Neural cell (in vitro differentiated cells): Measurements from ENCODE around the gene COX7B. TPM values are rescaled to one million over a fixed set of nuclear protein-coding genes. Genes with fewer than 3 reads are reported as not detected.

Source experiments
- H2AFZ ChIP-seq: fragments of 200-600, 300-800 bp; sonication (generic), shearing (Covaris generic); 2 replicates; pipeline ENCODE4 v1.6.0; 2014; ENCODE audit warnings: low read depth, mild to moderate bottlenecking, antibody characterized with exemption, low read length, moderate library complexity
- H3F3A ChIP-seq: fragments of 200-600 bp; shearing (Covaris generic); 2 replicates; pipeline ENCODE4 v1.6.1; 2016; ENCODE audit warnings: mild to moderate bottlenecking, moderate library complexity, mixed read lengths, antibody characterized with exemption, low read length; ENCODE audit not compliant: insufficient read depth, poor library complexity, severe bottlenecking
- H3K27ac ChIP-seq: fragments of 200-600, 300-800 bp; sonication (generic), shearing (Covaris generic); 2 replicates; pipeline ENCODE4 v1.5.1; 2014; ENCODE audit warnings: mild to moderate bottlenecking, low read length, moderate library complexity
- H3K27me3 ChIP-seq: fragments of 300-800, 200-600 bp; sonication (generic), shearing (Covaris generic); 2 replicates; pipeline ENCODE4 v1.6.0; 2014; ENCODE audit warnings: mild to moderate bottlenecking, low read depth, low read length, moderate library complexity; ENCODE audit not compliant: insufficient read depth
- H3K36me3 ChIP-seq: fragments of 300-800, 200-600 bp; sonication (generic), shearing (Covaris generic); 2 replicates; pipeline ENCODE4 v1.5.1; 2014; ENCODE audit warnings: mild to moderate bottlenecking, antibody characterized with exemption, low read length, moderate library complexity; ENCODE audit not compliant: insufficient read depth
- H3K4me2 ChIP-seq: fragments of 300-800, 200-600 bp; sonication (generic), shearing (Covaris generic); 2 replicates; pipeline ENCODE4 v1.6.0; 2014; ENCODE audit warnings: mild to moderate bottlenecking, low read length
- H3K4me3 ChIP-seq: fragments of 300-800, 200-600 bp; sonication (generic), shearing (Covaris generic); 2 replicates; pipeline ENCODE4 v1.5.1; 2014; ENCODE audit warnings: mild to moderate bottlenecking, low read length, moderate library complexity
- H3K79me2 ChIP-seq: fragments of 200-600 bp; shearing (Covaris generic); replicated peaks from 2 replicates; pipeline ENCODE4 v1.6.0; 2014; ENCODE audit warnings: mild to moderate bottlenecking, low read length, moderate library complexity; ENCODE audit not compliant: insufficient read depth
- H3K9ac ChIP-seq: fragments of 300-800, 200-600 bp; sonication (generic), shearing (Covaris generic); 2 replicates; pipeline ENCODE4 v1.6.1; 2016; ENCODE audit warnings: mild to moderate bottlenecking, low read length, mixed read lengths
- H3K9me2 ChIP-seq: fragments of 200-600 bp; shearing (Covaris generic); 2 replicates; pipeline ENCODE4 v1.6.1; 2016; ENCODE audit warnings: mild to moderate bottlenecking, low read length, mixed read lengths; ENCODE audit not compliant: insufficient read depth
- H3K9me3 ChIP-seq: fragments of 200-600, 300-800 bp; sonication (generic), shearing (Covaris generic); 2 replicates; pipeline ENCODE4 v1.6.1; 2016; ENCODE audit warnings: mild to moderate bottlenecking, mixed run types, low read length, moderate library complexity, mixed read lengths
- H4K20me1 ChIP-seq: fragments of 200-600 bp; shearing (Covaris generic); 2 replicates; pipeline ENCODE4 v1.6.1; 2016; ENCODE audit warnings: mild to moderate bottlenecking, mixed run types; ENCODE audit not compliant: insufficient read depth
- CTCF ChIP-seq: fragments of 450-650 bp; IDR thresholded peaks from 2 replicates; pipeline ENCODE4 v1.5.1; 2014; ENCODE audit warnings: antibody characterized with exemption, mild to moderate bottlenecking, moderate library complexity; ENCODE audit not compliant: poor library complexity, severe bottlenecking
- EP300 ChIP-seq: fragments of 450-650 bp; conservative IDR thresholded peaks from 2 replicates; pipeline ENCODE4 v1.6.1; 2014; ENCODE audit warnings: antibody characterized with exemption, mild to moderate bottlenecking, moderate library complexity; ENCODE audit not compliant: poor library complexity, severe bottlenecking
- EZH2 ChIP-seq: fragments of 200-600, 300-800 bp; shearing (Covaris generic), sonication (generic); IDR thresholded peaks from 2 replicates; pipeline ENCODE4 v1.6.1; 2014; ENCODE audit warnings: antibody characterized with exemption, low read length, borderline replicate concordance, mild to moderate bottlenecking; ENCODE audit not compliant: insufficient read depth, poor library complexity, severe bottlenecking
- MXI1 ChIP-seq: fragments of 450-650 bp; conservative IDR thresholded peaks from 2 replicates; pipeline ENCODE4 v1.6.1; 2014; ENCODE audit warnings: antibody characterized with exemption, mild to moderate bottlenecking; ENCODE audit not compliant: poor library complexity, severe bottlenecking
- POLR2AphosphoS5 ChIP-seq: IDR thresholded peaks from 2 replicates; pipeline ENCODE4 v1.6.1; 2012
- RAD21 ChIP-seq: fragments of 450-650 bp; conservative IDR thresholded peaks from 2 replicates; pipeline ENCODE4 v1.6.1; 2014; ENCODE audit warnings: antibody characterized with exemption, mild to moderate bottlenecking, moderate library complexity
- REST ChIP-seq: IDR thresholded peaks from 2 replicates; pipeline ENCODE4 v1.6.1; 2012; ENCODE audit warnings: borderline replicate concordance
- SMC3 ChIP-seq: fragments of 450-650 bp; conservative IDR thresholded peaks from 2 replicates; pipeline ENCODE4 v1.6.1; 2014; ENCODE audit warnings: antibody characterized with exemption, mild to moderate bottlenecking, moderate library complexity; ENCODE audit not compliant: poor library complexity
- TAF1 ChIP-seq: IDR thresholded peaks from 2 replicates; pipeline ENCODE4 v1.6.1; 2012; ENCODE audit warnings: low read depth
- polyA plus RNA-seq: library from polyadenylated mRNA; depleted of rRNA; stranded (reverse); fragments of >200 nt; gene quantifications from 2 replicates; pipeline ENCODE4 v1.2.3, GENCODE V29; 2014

The COX7B gene
- polyA plus RNA-seq, 1 donor from 2014 or later, result 1,191 TPM

GRCh38 chrX:77894921-77895886, 4.1 kb upstream of the COX7B start, which contains the start of gene MAGT1:
Gene MAGT1 (minus strand): TSS chrX:77895435. CDS start chrX:77895410, 25 bp downstream.
- Histone ChIP-seq H4K20me1 (no peaks in the 10 kb centered on the region), H2AFZ (peak within 1 kb of the TSS; percentile 52), H3F3A (no peaks in the 10 kb centered on the region), H3K4me3 (peak within 1 kb of the TSS; percentile 79), H3K4me2 (peak within 1 kb of the TSS; percentile 62), H3K36me3 (no peaks in the 10 kb centered on the region), H3K27ac (peak within 1 kb of the TSS; percentile 83), H3K9me2 (no peaks in the 10 kb centered on the region), H3K9ac (peak within 1 kb of the TSS; percentile 58), H3K27me3 (no peaks in the 10 kb centered on the region), H3K79me2 (peaks cover 12% of the 10 kb centered on the region), H3K9me3 (no peaks in the 10 kb centered on the region)
- peak; percentile 14 for TF ChIP-seq TAF1
- TF ChIP-seq SMC3, result no peak
- peak; percentile 38 for TF ChIP-seq POLR2AphosphoS5
- peak; percentile 71 for TF ChIP-seq MXI1
- TF ChIP-seq EZH2, result no peak

GRCh38 chrX:77900688-77901087, 1.4 kb downstream of the COX7B start:
- Histone ChIP-seq H3K4me3 (peak overlapping the region; percentile 78), H3K9me3 (no peaks in the 10 kb centered on the region), H3K36me3 (no peaks in the 10 kb centered on the region), H4K20me1 (no peaks in the 10 kb centered on the region), H3K9ac (no peak overlapping the region), H3K4me2 (peak overlapping the region; percentile 43), H2AFZ (no peak overlapping the region), H3K9me2 (no peaks in the 10 kb centered on the region), H3K27ac (peak overlapping the region; percentile 95), H3K79me2 (peaks cover 26% of the 10 kb centered on the region), H3F3A (no peaks in the 10 kb centered on the region), H3K27me3 (no peaks in the 10 kb centered on the region)
- TF ChIP-seq POLR2AphosphoS5 (no peak), RAD21 (no peak), SMC3 (no peak), TAF1 (no peak), CTCF (no peak), EP300 (no peak), EZH2 (no peak), REST (no peak), MXI1 (no peak)
